ENCODE results near the gene MITF. TPM values are rescaled to one million over a fixed set of nuclear protein-coding genes. Genes with fewer than 3 reads are reported as not detected.

Gene MITF
- total and polyA plus RNA-seq, 8 donors = 6.2 to 29.6 (median 7.5) TPM

DNA sequence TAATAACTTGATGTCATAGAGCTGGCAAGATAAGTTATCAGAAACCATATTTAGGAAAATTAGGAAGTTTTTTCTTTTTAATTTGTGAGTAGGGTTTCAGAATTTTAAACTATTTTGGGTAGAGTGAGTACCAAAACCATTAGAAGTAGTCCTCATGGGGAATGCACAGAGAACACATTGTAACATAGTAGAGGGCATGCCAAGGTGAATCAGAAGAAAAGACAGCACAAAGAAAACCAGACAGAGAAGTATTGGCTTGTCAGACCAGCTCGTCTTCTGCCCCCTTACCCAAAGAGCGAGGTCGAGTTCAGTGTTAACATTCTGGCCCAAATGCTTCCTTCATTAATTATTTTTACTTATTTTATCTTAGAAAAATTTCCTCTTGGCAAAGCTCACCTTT lies 139.0 kb downstream of the MITF start:
- H3K9me3 ChIP-seq = no peaks in the 10 kb centered on the region
- no peaks in the 10 kb centered on the region for H3K4me1 ChIP-seq
- TF ChIP-seq CTCF (IDR thresholded peaks at IDR 0.05) = no peak
- DNase-seq (no peak), ATAC-seq (no peak)
- intact Hi-C loops (cut with DNase I) = no loop called here
- no peaks in the 10 kb centered on the region for H3K36me3 ChIP-seq
- no peaks in the 10 kb centered on the region for H3K27me3 ChIP-seq
- no peak overlapping the region for H3K27ac ChIP-seq
- H3K4me3 ChIP-seq = no peak overlapping the region

GRCh38 chr3:69879051-69879450 lies 139.8 kb downstream of the MITF start:
- H3K9me3 ChIP-seq = no peaks in the 10 kb centered on the region
- H3K4me3 ChIP-seq = no peak overlapping the region
- no peak for ATAC-seq
- H3K27me3 ChIP-seq = no peaks in the 10 kb centered on the region
- TF ChIP-seq CTCF (IDR thresholded peaks at IDR 0.05) = no peak
- no peaks in the 10 kb centered on the region for H3K4me1 ChIP-seq
- no peak overlapping the region for H3K27ac ChIP-seq
- peak in 1 of 4 donors; percentile 60 for DNase-seq
- intact Hi-C loops (cut with DNase I) = no loop called here
- H3K36me3 ChIP-seq = no peaks in the 10 kb centered on the region

GRCh38 chr3:69880069-69880640 lies 140.9 kb downstream of the MITF start:
- ATAC-seq (no peak), DNase-seq (no peak)
- Histone ChIP-seq H3K27me3 (no peaks in the 10 kb centered on the region), H3K4me1 (no peaks in the 10 kb centered on the region), H3K36me3 (no peaks in the 10 kb centered on the region), H3K4me3 (no peak overlapping the region), H3K9me3 (no peaks in the 10 kb centered on the region), H3K27ac (no peak overlapping the region)
- TF ChIP-seq CTCF (IDR thresholded peaks at IDR 0.05) = no peak
- intact Hi-C loops (cut with DNase I) = no loop called here

DNA sequence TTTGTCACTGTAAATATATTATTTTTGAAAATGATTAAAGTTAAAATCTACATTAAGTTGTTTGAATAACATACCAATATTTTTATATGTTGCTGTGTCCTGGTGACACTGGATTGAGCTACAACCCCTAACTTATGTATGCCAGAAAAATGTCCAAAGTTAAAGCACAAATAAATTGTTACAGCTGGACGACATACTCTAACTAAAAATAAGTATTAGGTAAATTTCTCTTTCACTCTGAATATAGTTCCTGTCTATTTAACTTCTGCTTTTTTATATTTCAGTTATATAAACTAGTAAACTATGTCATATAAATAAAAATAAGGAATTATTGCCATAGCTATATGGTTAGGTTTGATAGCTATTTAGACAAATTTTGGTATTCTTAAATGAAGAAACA lies 141.8 kb downstream of the MITF start:
- intact Hi-C loops (cut with DNase I) = no loop called here
- ATAC-seq (no peak), DNase-seq (no peak)
- Histone ChIP-seq H3K4me3 (no peak overlapping the region), H3K27me3 (no peaks in the 10 kb centered on the region), H3K36me3 (no peaks in the 10 kb centered on the region), H3K27ac (no peak overlapping the region), H3K9me3 (no peaks in the 10 kb centered on the region), H3K4me1 (no peaks in the 10 kb centered on the region)
- TF ChIP-seq CTCF (IDR thresholded peaks at IDR 0.05) = no peak

DNA sequence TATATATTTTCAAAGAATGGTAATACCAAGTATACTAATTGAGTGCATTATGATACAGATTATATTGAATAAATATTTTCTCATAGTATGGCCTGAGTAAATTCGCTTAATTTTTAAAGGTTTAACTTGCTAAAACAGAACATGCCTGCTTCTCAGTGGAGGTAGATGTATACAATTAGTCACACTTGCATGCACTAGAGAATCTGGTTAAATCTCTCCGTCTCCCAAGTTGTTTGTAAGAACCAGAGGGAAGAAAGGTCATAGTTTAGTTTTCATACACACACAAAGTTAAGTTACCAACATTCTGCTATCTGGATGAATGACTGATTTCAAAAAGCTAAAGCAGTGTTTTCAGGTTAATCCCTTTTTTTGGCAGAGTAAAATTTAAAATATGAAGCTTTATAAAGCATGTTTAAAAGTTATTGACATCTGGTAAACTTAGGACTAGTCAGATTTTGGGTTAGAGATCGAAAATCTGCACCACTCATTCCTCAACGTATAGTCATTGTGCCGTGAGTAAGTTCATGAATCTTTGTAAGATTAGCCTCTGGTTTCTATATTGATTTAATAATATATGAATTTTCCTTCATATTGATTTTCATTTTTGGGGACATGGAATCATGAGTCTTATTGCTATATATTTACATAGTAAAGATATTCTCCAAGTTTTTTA lies 142.6 kb downstream of the MITF start:
- Histone ChIP-seq H3K4me3 (no peak overlapping the region), H3K36me3 (no peaks in the 10 kb centered on the region), H3K27me3 (no peaks in the 10 kb centered on the region), H3K4me1 (no peaks in the 10 kb centered on the region), H3K9me3 (no peaks in the 10 kb centered on the region), H3K27ac (no peak overlapping the region)
- ATAC-seq (no peak), DNase-seq (no peak)
- TF ChIP-seq CTCF (IDR thresholded peaks at IDR 0.05) = no peak
- intact Hi-C loops (cut with DNase I) = no loop called here

All from left lung (tissue), 10 donors.